KG1 (cell line): ENCODE data around the gene ATE1.
"Not testable (repeated sequence)": the region's sequence is repeated elsewhere in the genome, so short reads cannot be mapped to it uniquely, and the experiment has no call there.

Source experiments
- DNase-seq: peaks from one replicate; lab custom pipeline; 2025; lab: John Stamatoyannopoulos, UW

Gene ATE1

DNA sequence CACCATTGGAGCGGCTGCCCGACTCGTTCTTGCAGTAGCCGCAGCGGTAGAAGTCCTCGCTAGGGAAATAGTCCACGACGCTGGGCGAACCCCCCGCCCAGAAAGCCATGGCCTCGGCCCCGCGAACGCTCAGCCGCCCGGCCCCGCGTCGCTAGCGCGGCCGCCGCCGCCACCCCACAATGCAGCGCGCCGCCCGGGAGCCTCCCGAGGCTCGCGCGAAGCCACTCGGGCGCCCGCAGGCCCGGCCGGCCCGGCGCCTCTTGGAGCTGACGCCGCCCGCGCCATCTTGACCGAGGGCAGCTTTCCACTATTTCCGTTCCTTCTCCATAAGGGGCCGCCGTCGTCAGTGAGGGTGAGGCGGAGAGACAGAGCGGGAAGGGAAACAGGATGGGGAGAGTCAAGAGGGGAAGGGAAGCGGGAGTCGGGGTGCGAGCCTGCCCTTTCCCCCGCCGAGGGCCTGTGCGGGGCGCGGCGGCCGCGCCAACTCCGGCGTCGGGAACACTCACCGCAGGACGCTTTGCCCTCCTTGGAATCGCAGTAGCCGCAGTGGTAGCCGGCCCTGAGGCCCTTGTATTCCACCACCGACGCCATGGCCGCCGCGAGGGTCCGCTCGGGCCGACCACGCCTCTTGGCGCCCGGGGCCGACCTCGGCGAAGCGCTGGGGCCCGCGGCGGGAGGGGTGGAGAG is at the start of gene ATE1:
TSS of gene ATE1 (minus strand) at position 191 of the 687 bp plus-strand sequence. CDS start at position 109, 82 bp downstream.
- peak; percentile 76 for DNase-seq

DNA sequence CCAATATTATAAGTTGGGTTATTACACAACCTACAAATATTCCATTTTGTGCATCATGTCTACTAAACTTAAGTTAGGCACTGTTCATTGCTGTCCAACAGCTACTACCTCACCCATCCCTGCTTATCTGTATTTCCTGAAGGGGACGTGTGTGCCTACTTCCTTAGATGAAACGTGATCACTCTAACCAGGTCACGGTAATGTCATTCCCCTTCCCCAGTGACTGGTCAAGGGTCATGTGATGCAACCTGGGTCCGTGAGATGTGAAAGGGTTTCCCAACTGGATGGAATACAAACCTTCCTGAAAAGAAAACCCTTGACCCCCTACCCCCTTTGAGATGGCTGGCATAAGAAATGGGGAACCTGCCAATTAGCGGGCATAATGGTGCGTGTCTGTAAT is 48.8 kb upstream of the ATE1 start:
- DNase-seq = no peak

DNA sequence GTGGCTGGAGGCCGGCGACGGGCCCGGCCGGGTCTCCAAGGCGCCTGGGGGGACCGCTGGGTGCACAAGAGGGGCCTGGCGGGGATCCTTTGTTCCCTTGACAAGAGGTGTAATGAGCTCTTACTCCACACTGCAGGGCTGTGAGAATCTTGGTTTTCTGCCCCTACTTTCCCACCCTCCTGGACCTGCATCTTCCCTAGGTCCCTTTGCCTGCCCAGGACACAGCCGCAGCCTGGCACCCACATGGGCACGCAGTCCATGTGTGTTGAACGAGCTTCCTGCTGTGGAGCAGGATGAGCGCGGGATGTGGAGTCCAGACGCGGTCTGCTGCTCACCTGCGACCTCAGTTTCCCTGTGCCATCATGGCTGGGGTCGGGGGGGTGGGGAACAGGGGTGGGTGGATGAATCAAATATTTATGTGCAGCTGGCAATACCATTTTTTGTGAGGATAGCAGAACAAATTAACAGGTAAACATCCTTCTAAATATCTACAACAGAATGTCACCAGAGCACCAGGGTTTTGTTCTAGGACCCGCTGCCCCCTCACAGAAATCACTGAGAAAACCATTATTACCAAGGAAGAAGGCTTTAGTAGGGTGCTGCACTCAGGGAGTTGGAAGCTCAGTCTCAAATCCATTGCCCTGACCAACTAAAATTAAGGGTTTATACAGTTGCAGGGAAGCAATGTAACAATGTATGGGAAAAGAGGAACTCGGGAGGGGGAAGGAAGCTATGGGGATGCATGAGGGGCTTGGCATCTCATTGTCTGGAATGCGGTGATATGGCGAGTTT is 47.7 kb upstream of the ATE1 start:
- peak; percentile 45 for DNase-seq

DNA sequence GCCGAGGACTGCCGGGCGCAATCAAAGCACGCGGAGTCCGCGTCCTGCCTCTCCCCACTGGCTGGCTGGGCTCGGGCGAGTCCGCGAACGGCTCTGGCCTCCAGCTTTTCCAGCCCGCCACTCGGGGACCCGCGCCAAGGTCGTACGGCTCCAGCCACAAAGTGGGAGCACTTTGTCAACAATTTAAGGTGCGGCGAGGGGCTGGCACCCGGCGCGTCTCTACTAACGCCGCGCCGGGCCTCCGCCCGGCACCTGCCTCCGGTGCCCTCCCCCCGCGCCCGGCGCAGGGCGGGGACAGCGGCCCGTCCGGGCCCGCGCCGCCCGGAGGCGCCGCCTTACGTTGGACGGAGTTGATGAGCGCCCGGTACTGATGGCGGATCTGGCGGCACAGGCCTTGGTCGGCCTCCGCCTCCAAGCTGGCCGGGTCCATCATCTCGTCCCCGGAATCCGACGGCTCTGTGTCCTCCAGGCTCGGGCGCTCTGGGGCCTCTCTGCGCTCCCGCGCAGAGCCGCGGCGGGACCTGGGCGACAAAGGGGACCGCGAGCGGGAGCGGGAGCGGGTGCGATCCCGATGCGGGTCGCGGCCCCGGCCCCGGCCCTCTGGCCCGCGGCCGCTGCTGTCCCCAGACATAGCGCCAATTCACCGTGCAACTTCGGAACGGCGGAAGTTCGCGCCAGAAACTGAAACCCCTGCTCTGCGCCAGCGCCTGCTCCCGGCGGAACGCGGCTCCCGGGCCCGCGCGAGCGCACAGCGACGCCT is 46.9 kb upstream of the ATE1 start, which contains the start of gene NSMCE4A:
TSS of gene NSMCE4A (minus strand) at position 683 of the 760 bp plus-strand sequence. CDS start at position 631, 52 bp downstream.
- DNase-seq = peak; percentile 35

DNA sequence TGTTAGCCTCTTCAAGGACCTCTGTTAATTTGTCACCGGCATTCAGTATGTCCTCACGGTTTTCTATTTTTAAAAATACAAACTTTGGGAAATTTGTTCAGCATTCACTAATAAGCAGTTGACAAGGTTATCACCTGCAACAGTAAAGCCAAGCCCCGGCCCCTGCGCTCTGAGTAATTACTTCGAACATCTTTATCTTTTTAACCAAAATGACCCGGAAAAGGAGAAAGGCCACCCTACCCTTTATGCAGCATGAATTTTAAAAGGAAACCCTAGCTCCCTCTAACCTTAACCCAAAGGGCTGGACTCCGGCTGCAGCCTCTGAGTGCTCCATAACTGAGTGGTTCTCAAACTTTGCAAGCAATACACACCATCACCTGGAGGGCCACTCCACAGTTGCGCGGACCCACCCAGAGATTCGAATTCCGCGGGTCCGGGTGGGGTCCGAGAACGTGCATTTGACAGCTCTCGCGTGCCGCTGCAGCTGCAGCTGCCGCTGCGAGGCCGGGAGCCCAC is 46.2 kb upstream of the ATE1 start:
- DNase-seq = no peak

DNA sequence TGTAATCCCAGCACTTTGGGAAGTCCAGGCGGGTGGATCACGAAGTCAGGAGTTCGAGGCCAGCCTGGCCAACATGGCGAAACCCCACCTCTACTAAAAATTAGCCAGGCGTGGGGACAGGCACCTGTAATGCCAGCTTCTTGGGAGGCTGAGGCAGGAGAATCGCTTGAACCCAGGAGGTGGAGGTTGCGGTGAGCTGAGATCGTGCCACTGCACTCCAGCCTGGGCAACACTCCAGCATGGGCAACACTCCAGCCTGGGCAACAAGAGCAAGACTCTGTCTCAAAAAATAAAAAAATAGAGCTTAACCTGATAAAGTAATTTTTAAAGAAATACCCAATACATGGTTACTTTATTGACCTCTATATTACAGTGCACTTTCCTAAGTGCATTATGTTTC is 41.3 kb upstream of the ATE1 start:
- not testable (repeated sequence) for DNase-seq

DNA sequence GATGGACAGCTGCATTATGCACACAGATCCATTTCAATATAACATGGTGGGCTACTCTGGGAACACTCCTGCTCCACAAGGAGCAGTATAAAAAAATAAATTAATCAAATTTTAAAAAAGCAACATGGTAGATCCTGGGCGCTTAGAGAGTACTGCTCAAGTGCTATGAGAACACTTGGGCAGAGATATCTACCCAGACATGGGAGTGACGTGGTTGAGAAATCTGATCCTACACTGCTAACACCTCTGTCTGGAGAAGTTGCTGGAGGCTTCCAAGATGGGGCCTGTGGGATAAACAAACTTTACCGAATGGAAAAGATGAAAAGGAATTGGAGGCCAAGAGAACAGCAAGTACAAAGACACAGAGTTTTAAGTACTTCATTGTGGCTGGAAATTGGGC is 38.2 kb upstream of the ATE1 start:
- DNase-seq = no peak

DNA sequence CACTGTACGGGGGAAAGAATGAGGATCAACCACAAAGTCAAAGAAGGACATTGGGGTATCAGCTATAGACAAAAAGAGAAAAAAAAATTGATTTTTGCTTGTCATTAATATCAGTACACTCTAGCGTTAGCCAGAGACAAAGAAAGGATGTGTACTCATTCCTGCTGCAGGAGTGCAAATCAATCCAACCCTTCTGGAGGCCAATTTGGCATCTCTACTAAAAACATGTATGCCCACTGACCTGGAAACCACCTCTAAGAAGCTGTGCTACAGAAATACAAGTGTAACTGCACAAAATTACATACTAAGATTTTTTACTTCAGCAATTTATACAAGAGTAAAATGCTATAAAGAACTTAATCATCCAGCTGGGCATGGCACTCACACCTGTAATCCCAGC is 33.6 kb upstream of the ATE1 start:
- DNase-seq = no peak

DNA sequence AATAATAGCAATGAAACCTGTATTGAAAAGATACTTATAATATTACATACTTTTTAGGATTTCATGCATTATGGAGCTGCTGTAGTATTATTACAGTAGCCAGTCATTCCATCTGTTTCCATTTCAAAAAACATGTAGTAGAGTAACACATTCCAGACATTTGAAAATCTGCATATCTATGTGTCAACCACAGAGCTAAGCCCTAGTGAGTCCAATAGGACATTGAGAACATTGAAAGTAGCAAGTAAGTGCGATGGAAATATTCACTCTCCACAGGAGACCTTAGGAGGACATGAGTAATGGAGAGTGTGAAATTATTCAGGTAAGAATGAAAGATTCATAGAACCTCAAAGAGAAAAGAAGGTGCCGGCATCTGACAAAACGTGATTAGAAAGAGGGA is 31.8 kb upstream of the ATE1 start:
- no peak for DNase-seq

DNA sequence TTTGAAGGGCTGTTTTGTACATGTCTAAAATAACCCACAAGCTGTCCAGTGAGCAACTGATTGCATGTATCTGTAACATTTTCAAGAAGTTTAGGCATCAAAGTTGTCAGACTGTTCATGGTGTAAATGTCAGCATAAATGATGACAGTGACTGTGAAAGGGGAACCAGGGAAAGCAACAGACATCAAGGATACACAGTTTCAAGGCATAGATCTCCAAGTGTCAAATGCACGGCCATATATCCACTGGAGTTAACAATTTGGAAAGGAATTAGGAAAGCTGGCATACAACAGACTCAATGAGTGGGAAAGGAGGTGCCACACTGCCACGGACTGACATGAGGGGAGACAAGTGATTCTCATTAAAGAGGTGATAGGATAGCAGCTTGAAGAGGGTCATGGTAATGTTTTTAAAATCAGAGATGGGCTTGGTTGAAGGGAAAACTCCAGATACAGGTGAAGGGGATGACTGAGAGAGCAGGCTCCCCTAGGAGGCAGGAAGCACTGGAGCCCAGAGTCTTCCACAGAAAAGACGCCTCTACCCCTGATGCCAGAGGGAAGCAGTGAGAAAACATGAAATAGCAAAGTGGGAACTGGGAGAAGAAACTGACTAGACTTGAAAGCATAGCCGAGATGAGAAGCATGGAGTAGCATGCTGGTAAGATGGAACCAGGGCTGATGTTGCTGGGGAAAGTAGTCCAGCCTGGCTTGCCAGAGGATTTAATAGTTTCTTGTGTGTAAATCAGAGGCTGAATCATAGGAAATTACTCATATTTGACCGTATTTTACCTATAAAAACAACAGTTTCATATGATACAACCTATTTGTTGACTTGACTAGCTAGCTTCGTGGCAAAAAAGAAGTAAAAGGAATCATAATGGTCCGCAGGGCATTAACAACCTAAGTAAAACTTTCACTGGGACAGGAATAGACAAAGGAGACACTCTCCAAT is 28.6 kb upstream of the ATE1 start:
- DNase-seq = no peak

DNA sequence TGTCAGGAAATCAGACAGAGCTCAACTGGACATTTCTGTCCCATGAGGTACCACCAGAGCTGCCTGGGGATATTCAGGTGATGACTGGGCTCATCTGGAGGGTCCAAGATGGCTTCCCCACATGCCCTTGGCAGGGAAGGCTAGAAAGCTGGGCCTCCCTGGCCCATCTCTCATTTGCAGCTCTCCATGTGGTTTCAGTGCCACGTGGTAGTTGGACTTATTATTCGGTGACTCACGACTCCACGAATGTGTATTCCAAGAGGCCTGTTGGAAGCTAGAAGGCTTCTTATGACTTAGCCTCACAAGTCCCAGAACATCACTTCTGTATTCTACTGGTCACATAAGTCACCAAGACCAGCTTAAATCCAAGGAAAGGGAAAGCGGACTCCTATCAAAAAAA is 24.4 kb upstream of the ATE1 start:
- DNase-seq = no peak

DNA sequence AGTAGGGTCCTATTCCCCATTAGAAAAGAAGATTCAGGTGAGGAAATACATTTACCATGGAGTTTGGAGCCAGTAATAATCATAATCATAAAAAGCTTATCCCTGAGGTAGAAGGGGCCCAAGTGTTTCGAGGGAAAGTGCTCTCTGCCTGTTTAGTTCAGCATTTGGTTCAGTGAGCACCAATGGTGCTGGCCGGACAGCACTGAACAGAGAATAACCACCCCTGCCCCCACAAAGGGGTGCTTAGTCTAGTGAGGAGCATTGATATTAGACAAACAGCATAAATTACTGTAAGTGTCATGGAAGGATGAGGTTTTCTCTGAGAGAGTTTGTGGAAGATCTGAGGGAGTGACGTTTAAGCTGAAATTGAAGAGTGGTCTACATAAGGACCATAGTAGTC is 21.6 kb upstream of the ATE1 start:
- DNase-seq = no peak

DNA sequence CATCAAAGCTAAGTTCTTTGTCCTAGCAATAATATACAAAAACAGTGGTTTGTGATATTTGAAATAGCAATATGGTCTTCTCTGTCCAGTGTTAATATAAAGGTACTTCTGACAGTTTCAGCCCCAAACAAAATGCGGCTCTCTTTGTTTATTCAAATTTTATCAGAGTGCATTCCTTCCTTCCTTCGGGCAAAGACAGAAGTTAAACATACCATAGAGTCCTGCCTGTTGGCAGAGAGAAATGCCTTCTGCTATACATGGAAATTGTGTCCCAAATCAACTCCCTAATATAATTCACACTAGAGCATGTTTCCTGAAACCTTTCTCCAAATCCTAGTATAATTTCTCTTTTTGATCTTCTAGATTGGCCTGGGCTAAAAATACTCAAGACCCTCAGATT is 21.2 kb upstream of the ATE1 start:
- no peak for DNase-seq

DNA sequence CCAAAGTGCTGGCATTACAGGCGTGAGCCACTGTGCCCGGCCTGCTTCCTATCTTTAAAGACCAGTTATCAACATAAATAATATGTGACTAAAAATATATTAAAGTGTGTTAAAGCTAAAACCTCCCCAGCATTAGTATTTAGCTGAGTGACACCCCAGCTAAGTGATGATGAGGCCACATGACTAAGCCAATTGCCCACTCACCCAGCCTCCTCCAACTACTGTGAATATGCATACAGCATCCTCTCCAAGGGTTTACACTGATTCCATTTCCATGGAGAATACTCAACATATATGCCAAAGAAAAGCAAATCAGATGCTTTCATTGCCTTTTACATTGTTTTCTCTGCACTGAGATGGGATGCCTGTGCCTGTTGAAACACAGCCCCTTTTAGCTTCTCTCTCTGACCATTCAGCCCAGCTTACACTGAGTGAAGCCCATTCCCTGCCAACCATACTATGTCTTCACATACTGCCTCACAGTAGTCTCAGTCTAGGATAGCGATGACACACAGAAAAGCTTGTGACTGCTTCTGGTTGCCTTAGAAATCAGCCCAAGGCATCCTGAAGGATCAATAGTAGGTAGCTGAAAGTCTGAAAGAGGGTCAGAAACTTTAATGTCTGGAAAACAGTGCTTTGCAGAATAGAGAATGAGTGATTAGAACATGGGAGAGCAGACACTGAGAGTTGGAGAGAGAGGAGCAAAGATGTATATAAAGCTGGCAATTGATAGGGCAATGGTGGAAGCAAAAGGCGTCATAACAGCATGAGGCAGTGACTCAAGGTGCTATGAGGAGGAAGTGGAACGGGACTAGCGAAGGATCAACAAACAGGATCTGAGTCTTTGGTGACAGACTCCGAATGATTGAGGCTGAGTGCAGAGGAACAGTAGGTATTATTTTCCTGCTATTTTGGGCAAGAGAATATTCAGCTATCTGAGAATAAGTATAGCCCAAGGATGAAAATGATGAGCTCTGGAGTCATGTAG is 19.8 kb upstream of the ATE1 start:
- DNase-seq = no peak

DNA sequence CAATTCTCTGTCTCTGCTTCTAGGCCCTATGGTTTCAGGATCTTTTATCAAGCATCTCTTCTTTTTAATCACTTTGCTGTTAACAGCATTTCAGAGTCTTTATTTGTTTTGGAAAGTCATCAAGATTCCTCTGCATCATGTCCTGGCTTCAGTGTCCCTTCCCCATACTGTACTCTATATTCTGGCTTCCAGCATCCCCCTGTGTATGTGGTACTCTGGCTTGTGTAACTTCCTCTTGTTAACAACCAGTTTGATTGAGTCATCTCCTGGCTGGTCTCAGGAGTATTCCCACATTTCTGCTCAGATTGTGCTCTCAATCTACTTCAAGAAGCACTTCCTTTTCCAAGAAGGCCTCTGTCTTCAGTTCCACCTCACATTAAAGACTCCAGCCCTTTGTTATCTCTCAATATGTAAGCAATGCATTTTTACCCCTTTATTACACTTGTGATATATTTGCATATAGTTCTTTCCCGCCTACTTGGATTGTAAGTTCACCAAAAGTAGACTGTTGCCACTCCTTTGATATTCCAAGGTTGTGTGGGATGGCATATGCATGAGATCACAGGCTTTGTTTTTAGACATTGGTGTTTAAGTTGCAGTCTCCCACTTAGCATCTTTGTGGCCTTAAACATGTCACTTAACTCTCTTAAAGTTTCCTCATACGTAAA is 15.1 kb upstream of the ATE1 start:
- DNase-seq = no peak

DNA sequence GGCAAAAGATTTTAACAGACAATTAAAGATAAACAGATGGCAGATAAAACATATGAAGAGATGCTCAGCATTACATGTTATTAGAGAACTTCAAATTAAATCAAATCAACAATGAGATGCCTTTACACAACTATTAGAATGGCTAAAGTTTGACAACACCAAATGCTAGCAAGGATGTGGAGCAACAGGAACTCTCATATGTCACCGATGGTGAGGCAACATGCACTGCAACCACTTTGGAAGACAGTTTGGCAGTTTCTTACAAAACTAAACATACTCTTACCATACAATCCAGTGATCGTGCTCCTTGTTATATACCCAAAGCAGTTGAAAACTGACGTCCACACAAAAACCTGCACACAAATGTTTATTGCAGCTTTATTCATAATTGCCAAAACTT is 13.7 kb upstream of the ATE1 start:
- no peak for DNase-seq

DNA sequence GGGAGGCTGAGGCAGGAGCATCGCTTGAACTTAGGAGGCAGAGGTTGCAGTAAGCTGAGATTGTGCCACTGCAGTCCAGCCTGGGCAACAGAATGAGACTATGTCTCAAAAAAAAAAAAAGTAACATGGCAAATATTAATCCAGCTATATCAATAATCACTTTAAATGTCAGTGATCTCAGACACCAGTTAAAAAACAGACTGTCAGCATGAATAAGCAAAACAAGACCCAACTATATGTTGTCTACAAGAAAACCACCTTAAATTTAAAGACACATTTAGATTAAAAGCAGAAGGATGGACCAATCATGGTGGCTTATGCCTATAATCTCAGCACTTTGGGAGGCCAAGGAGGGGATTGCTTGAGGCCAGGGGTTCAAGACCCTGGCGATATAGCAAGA is 8.5 kb upstream of the ATE1 start:
- no peak for DNase-seq

DNA sequence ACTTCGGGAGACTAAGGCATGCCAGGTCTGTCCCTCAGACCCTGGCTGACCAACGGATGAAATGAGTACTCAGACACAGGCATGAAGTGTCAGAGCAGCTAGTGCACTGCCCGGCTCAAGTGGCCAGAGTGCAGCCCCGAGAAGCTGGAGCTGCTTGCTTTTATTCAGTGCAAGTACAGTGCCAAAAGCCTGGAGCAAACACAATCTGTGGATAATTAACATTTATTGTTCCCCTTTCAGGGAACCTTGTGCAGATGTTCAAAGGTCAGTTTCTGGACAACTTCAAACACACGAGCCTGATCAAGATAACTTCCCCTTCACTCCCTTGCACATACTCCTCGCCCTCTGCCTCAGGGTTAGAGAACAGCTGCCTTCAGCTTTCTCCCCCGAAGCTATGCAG is 7.9 kb upstream of the ATE1 start:
- no peak for DNase-seq

DNA sequence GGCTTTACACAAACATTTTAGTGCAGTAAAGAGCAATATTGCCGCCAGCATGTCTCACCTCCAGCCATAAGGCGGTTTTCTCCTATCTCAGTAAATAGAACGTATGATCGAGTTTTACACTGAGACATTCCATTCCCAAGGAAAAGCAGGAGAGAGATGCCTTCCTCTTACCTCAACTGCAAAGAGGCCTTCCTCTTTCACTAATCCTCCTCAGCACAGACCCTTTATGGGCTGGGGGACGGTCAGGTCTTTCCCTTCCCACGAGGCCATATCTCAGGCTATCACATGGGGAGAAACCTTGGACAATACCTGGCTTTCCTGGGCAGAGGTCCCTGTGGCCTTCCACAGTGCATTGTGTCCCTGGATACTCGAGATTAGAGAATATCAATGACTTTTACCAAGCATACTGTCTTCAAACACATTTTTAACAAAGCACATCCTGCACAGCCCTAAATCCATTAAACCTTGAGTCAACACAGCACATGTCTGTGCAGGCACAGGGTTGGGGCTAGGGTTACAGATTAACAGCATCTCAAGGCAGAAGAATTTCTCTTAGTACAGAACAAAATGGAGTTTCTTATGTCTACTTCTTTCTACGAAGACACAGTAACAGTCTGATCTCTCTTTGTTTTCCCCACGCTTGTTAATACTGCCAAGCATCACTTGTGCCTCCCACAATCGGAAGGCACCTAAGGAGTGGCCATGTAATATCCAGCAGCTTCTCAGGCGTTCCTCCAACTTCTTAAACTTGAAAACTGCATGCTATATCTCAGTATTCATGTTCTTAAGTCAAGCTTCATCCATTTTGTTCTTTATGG is 2.6 kb upstream of the ATE1 start:
- not testable (repeated sequence) for DNase-seq
